NCI-H2107 treated with DMSO at 0.1 percent for 48 hours (cell line): Measurements from ENCODE around the gene MAP1LC3B.
"Not testable (repeated sequence)": the region's sequence is repeated elsewhere in the genome, so short reads cannot be mapped to it uniquely, and the experiment has no call there.

Source experiments
- DNase-seq: peaks from one replicate; lab custom pipeline; 2025; ENCODE audit not compliant: unreplicated experiment; lab: John Stamatoyannopoulos, UW

The MAP1LC3B gene

DNA sequence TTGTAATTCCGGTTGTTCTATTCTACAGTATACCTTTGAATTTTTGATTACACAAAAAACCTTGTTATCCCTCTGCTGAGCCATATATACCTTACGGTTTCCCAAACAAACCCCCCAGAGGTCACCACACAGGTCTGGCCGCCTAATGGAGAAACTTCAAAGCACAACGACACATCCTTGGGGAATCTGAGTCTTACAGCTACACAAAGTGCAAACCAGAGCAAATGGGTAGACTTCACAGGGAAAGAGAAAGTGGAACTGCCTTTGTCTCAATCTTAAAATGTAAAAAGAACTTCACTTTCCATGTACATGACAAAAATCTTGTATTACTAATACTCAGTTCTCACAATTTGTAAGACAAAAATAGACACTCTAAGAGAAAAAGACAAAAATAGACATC, 11.3 kb upstream of the MAP1LC3B start:
- DNase-seq: no peak

DNA sequence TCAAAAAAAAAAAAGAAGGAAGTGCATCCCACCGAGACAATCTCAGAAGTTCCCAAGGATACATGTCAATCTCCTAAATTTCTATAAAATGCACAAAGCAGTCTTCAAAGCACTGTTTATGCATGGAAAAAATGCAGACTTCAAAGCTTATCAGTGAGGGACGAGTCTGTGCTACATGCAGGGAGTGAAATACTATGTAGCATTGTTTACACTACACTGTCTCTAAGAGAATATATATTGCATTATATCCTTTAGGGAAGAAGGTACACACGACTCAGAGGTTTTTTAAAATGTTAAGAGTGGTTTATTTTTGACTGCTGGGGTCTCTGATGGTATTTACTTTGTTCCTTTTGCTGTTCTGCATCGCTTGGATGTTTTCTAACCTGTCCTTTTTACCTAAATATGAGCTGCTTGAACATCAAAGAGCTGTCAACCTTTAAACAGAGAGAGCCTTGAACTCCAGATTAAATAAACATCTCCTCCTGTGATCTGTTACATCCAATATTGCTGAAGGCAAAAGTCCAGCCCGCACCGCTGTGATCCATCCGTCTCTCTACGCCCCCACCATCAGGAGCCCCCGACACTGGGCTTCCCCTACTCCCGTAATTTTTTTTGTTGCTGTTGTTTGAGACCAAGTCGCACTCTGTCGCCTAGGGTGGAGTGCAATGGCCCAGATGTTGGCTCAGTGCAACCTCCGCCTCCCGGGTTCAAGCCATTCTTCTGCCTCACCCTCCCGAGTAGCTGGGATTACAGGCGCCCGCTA, 9.9 kb upstream of the MAP1LC3B start:
- DNase-seq: no peak

DNA sequence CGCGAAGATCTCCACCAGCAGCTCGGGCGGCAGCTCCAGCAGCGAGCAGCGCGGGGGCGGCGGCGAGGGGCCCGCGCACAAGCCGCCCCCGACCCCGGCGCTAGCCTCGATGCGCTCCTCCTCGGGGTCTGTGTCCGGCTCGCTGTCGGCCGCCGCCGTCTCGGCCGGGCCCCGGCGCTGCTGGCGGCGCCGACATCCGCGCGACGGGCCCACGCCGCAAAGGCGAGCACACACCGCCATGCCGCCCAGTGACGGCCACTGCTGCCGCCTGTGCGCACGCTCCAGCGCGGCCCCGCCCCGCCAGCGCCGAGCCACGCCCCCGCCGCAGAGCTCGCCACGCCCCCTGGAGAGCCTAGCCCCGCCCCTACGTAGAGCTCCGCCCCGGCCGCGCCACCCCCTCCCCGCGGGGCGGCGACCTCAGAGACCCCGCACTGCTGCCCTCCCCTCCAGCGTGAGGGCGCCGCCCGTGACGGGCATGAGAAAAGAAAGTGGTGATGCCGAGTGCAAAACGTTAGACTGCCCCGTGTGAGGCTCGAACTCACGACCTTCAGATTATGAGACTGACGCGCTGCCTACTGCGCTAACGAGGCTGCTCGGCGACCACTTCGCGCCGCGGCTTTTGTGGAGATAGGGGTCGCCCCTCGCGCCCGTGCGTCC, 8.5 kb upstream of the MAP1LC3B start, which contains the start of gene FBXO31:
Gene FBXO31 (minus strand): TSS at position 272 of the 657 bp plus-strand sequence. CDS start 32 bp downstream, at position 240.
- peak; percentile 46 for DNase-seq

DNA sequence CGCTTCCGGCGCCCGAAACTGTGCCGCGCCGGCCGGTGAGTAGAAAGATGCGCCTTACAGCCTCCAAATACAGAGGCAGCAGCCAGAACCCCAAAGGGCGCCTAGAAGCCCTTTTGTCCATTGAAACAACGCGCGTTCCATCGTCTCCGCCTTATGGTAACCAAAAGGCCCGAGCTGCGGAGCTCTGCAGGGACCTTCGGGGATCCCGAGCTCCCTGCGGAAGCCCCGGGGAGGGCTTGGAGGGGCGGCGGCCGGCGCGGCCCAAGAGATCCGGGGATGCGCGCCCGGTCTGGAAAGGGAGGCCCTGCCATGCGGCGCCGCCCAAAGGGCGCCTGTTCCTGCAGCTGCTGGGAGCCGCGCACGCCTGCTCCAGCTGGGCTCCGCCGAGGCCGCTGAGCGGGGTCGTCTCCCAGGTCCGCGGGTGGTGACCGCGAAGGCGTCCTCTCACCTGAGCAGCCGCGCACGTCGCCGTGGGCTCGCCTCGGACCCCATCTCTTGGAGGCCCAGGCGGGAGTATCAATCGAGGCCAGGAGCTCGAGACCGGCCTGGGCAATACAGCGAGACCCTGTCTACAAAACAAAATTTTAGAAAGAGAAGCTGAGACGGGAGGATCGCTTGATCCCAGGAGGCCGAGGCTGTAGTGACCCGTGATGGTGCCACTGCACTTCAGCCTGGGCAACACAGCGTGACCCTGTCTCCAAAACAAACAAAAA, 7.8 kb upstream of the MAP1LC3B start:
- peak; percentile 46 for DNase-seq

DNA sequence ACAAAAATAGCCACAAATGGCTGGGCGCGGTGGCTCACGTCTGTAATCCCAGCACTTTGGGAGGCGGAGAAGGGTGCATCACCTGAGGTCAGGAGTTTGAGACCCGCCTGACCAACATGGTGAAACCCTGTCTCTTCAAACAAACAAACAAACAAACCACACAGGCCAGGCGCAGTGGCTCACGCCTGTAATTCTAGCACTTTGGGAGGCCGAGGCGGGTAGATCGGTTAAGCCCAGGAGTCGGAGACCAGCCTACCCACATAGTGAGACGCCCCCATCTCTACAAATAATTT, 7.3 kb upstream of the MAP1LC3B start:
- DNase-seq: not testable (repeated sequence)

DNA sequence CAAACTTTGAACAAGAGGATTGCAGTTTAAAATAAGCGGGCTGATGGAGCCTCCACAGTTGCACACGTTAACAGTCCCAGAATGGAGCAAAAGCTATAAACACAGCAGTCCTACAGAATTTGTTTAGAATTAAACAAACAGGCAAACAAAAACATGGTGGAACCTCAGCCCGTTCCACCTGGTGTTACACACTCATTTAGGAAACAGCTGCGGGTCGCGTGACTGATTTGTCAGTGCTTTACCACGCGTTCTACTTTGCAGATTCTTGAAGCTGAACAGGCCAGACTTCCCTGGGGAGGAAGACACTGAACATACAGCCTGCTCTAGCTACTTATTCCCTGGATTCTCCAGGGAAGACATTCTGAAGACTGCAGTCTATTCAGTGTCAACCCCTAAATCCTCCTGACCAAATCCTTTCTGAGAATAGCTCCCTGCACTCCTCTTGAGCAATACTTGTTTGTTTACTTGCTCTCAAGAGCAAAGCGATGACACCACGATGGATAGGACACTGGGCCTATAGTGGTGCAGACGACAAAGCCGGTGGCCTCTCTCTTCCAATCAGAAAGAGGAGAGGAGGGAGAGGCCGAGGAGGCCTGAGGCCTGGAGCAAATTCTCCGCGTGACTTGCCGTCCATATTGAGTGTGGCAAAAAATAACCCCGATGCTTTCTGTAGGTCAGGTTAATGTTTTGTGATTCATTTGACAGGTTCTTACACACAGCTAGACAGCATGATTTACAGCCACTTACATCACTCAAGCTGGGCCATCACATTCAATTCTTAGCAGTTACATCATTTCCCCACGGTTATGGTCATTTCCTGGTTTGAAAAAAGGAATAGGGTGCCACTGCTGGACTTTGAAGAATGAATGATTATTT, 4.0 kb upstream of the MAP1LC3B start:
- peak; percentile 97 for DNase-seq

DNA sequence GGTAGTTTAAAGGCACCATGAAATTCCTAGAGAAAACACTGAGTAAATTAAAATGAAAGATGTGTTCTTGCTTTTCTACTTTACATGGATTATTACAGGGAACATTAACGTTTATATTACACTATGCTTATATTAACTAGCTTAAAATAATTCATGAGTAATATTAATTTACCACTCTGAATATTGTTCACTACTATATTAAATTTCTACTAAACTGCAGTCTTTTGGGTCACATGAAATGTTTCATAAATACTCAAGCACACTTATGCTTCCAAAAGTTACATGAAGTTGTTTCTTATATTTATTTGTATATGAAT, 3.4 kb upstream of the MAP1LC3B start:
- DNase-seq: no peak

DNA sequence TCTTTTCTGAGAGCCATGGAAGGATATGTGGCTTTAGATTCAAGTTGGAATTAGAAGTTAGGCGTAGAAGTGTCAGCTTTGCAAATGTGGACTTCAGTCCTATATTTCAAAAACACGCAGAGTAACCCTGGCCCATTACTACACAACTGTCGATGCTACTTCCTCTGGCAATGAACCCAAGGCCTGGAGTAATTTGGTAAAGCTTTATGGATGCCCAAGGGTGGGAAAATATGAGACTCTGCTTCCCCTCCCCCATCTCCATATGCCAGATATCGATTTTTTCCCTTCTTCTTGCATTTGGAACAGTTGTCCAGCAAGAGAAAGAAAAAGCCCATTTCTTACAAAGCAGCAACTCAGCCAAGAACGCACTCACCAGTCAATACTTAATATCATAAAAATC, 2.9 kb upstream of the MAP1LC3B start:
- DNase-seq: no peak

DNA sequence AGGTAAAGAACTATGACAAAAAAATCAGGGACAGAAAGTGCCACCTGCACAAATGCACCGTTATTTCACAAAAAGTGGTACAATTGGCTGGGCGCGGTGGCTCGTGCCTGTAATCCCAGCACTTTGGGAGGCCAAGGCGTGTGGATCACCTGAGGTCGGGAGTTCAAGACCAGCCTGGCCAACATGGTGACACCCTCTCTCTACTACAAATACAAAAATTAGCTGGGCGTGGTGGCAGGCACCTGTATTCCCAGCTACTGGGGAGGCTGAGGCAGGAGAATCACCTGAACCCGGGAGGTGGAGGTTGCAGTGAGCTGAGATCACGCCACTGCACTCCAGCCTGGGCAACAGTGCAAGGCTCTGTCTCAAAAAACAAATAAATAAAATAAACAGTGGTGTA, 2.2 kb upstream of the MAP1LC3B start:
- not testable (repeated sequence) for DNase-seq

DNA sequence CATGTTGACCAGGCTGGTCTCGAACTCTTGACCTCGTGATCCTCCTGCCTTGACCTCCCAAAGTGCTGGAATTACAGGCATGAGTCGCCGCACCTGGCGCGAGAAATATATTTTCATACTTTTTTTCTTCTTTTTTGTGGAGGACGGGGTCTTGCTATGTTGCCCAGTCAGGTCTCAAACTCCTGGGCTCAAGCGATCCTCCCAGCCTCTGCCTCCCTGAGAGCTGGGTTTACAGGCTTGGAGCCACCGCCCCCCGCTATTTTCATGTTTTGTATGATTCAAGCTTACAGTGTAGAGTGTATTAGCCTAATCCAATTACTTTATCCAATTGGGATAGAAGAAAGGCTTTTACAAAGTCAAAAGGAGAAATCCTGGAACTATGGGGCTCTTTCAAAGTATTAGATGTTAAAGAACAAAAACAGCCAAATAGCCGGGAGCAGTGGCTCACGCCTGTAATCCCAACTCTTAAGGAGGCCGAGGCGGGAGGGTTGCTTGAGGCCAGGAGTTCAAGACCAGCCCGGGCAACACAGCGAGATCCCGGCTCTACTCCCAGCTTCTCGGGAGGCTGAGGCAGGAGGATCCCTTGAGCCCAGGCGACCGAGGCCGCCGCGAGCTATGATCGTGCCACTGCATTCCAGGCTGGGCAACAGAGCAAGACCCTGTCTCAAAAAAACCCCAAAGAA, 1.4 kb upstream of the MAP1LC3B start:
- DNase-seq: no peak

DNA sequence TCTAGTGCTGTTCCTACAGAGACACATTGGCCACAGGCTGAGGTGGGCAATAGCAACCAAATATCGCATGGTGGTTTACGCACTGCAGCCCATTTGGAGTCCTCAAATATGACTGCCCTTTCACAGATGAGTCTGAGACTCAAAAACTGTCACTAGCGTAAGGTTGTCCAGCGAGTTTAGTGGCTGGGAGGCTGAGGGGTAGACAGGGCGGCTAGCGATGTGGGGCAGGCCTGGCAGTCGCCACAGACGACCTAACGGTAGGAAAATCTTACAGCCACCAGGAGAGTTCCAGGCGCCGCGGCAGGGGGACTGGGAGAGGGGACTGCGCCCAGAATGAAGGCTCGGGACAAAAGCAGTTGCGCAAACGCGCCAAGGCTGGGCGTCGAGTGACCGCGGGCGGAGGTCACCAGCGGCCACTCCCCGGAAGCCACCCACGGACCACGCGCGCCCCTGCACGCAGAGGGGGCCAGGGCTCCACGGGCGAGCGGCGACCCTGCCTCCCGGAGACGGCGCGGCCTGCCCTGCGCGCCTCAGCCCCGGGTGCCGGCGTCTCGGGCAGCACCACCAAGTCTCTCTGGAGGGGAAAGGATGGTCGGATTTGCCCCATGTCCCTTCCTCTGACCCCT, 699 bp upstream of the MAP1LC3B start:
- no peak for DNase-seq

DNA sequence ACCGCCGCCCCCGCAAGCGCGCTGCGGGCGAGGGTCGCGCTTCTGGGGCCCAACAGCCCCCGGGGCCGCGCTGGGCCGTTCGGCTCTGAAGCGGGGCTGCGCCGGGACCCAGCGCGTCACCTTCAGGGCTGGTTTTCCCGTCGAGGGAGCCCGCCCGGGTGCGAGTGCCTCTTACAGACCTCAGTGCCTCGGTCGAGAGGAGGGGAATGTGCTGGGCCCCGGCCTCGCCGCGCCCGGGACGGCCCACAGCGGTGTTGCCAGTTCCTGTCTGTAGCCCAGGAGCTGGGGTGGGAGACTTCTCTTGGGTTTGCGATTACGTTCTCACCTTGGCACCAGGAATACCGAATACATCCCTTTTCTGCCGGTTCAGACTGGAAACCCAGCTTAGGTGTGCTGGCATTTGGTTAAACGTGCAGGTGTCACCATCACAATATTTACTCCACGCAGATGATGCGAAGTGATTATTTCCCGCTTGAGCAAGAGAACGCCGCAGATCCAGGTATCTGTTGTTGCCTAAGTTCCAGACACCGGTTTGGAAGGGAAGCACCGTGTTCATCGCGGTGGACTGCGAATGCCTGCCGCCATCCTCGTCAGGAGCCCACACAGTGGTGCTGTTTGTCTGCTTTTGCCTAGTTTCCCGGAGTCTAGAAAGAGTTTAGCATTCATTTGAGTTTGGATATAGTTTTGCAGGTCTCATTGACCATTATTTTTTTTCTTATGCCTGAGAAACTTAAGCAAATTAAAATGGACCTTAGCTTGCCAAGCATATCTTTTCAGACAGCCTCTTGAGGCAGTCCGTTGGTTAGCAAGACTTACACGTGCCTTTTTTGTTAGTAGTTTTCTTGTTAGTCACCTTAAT, 914 bp downstream of the MAP1LC3B start:
- peak; percentile 35 for DNase-seq

DNA sequence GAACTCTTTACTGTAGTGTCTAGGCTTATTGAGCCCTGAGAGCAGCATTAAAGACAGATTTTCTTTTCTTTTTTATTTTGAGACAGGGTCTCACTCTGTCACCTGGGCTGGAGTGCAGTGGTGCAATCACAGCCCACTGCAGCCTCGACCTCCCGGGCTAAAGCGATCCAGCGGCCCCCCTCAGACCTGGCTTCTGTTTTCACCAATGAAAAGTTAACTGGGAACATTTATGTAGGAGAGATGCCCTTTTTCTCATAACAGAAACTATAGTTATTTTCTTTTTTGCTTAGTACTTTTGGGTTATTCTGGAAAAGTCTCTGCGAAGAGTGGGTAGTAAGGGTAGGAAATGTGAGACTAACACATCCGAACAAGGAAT, 1.5 kb downstream of the MAP1LC3B start:
- DNase-seq: no peak

DNA sequence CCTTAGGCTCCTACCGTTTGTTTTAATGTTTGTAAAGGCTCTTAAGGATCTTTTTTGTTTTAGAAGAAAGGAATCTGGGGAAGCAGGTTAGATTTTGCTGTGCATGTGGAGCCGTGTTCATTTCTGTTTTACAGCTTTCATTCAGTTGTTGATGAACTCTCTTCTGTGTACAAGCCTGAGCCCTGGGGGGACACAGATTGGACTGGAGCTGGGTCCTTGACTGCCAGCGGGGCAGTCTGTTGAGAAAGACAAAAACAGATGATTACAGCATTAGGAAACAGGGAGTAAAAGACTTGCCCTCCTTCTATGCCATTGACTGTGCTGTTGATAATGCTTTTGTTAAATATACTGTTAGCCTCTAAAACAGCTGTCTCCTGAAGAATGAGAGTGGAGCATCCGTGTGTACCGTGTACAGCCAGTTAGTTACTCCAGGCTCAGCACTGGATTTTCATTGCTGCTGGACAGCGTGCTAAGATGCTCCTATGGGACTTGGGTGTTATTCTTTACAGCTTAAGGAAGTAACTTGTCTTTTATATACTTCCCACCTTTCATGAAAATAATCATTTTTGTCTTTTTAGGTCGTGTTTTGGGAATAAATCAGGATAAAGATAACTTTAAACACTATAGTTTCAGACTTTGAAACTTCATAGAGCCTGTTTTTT, 3.2 kb downstream of the MAP1LC3B start:
- DNase-seq: no peak

DNA sequence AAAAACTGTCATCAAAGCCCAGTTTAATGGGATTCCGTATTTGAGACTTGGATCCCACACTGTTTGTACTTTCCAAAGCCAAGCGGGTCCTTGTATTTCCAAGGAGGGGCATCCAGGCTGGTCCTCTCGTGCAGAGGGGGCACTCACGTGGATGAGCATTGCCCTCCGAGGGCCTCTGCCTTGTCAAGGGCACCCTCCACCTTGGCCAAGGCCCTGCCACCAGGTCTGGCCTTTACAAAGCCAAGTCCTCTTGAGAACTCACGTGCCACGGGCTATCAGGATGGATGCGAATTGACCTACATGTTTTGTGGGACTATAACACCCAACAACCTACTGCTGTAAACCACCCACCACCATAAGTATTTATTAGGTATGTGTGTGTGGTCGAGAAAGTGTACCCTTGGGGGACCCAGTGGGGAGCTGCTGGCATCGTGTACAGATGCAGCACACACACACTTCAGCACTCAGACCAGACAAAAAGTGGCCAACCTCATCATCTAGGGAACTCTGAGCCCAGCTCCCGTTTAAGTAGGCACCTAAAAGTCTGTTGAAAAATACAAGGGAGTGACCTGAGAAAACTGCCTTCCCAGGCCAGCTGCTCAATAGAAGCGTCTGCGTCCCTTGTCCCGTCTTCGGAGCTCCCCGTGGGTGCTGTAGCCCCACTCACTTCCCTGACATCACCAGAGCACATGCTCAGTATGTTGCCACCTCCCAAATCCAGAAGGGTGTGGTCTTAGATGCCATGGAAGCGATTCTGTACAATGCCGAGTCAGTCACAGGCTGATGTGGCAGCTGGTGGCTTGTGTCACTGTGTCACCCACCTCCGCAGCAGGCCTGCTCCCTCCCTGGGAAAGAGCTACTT, 12.9 kb downstream of the MAP1LC3B start:
- DNase-seq: no peak

DNA sequence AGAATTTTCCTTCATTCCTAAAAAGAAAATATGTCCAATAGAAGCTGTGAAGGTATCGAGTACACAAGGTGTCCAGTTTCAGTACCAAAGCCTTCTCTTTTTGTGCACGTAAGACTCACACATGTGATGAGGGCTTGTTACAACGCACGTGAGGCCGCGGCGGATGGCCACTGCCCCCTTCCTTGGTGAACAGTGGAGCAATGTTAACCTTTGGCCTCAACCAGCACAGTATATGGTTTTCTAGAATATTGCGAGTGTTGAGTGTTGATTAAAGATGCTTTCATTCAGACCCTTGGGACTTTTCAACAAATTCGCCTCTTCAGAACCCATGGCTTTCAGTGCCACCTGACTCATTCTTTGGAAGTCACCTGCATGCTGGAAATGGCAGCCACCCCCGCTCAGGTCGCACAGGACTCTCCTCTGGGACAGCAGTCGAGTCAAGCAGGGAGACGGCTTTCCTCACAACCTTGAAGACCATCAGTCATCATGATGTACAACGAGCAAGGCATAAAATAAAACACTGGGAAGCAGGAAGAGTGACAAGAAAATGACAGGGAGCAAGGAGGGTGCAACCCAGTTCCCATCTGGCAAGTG, 14.5 kb downstream of the MAP1LC3B start:
- no peak for DNase-seq

DNA sequence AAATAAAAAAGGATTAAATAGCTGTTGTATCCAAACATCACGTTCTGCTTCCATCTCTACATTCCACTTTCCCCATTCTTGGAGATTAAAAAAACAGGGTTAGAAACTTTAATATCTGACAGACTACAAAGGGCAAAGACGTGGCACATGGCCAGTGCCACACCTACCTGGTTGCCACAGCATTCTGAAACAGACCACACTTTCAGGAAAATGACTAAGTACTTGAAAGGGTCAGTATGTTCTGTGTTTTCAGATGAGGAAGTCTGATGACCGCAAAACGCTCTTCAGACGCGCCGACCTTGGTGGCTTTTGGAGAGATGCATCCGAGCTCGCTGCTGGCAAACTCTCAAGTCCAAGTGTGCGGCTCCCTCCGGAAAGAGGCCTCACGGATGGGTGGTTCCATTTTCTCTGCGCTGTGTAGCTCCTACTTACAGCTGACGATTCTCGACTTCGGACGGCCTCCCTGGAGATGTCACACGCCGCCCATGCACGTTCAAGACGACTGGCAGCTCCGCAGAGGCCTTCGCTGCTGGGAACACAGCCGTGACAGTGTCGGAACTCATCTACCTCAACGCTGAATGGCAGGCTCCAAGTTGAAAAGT, 15.5 kb downstream of the MAP1LC3B start:
- no peak for DNase-seq
